ENCODE measurements around the gene PP2D1.
"Not testable (repeated sequence)": the region's sequence is repeated elsewhere in the genome, so short reads cannot be mapped to it uniquely, and the experiment has no call there.

PP2D1 gene
- total RNA-seq: 0 reads per million in 2 donors

- no peak for DNase-seq
These were observed at the start of gene PP2D1 for GRCh38 chr3:20012164-20012563. Gene PP2D1 (minus strand): TSS chr3:20012264. CDS start chr3:20012072, 192 bp downstream.

- DNase-seq: no peak
These were observed 49.1 kb upstream of the PP2D1 start for GRCh38 chr3:20060974-20061685.

DNA sequence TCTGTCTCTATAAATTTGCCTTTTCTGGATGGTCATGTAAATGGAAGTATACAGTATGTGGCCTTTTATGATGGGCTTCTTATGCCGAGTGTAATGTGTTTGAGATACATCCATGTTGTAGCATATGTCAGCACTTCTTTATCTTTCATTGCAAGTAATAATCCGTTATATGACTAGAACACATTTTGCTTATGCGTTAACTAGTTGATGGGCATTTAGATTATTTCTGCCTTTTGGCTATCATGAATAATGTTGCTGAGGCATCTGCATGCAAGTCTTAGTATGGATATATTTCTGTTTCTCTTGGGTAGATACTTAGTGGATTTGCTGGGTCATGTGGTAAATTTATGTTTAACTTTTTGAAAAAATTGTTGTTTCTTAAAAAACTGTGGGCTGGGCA, 47.9 kb upstream of the PP2D1 start:
- DNase-seq: no peak

- no peak for DNase-seq
These were observed 45.6 kb upstream of the PP2D1 start for GRCh38 chr3:20057612-20058180.

GRCh38 chr3:20056725-20057611, 44.9 kb upstream of the PP2D1 start:
- no peak for DNase-seq

DNA sequence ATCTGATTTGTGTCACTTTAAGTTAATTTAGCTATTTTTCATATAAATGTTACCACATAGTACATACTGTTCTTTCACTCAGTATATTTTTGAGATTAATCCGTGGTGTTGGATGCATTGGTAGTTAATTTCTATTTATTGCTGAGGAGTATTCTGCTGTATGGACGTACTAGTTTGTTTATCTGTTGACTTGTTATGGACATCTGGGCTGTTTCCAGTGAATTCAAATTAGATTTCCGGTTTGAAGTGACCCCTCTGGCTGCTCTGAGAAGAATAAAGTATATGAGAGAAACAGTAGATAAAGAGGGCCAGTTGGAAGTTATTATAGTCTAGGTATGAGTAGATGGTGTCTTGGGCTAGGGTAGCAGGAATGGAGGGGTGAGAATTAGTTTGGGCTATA, 43.8 kb upstream of the PP2D1 start:
- DNase-seq: no peak

DNA sequence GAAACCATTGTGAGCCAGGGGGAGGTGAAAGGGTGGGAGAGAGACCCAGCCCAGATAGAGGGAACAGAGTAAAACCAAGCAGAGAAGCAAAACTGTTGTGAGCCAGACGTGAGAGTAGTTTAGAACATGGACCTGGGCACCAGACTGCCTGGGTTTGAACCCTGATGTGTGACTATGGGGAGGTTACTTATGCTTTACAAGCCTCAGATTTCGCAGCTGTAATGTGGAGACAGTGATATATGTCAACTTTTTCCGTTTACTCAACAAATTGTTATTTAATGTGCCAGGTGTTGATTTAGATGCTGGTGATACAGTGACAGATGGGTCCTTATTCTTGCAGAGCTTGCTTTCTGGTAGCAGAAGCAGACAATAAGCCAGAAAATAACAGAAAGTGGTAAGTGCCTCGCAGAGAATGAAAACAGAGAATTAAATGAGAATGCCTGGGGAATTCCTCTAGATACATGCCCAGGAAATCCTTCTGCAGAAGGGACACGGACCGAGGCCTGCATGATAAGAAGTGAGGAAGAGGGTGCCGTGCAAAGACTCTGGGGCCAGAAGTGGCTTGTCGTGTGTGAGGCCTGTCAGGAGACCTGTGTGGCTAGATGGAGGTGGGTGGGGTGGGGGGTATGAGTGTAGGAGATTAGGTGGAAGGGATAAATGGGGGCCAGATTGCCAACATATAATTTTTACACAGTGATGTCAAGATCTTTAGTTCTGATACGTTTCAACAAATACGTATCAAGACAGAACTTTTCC, 43.1 kb upstream of the PP2D1 start:
- DNase-seq: no peak

DNA sequence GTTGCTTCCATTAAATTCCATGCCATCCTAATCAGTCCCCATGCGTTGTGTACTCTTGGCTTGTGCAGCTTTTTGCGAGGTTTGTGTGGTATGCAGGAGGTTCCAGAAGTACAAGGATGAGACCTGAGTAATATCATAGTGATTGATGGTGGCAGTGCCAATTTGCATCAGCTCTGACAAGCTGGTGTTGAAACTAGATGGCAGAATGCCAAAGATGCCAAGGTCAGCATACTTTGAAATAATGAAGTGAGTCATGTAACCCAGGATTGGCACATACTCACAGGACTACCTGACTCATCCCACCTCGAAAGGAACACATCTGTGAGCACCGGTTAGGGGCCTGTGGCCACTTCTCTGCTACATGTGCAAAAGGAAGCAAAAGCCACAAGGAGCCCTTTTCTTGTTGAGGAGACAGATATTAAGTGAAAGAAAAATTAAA, 42.5 kb upstream of the PP2D1 start:
- no peak for DNase-seq

- DNase-seq: no peak
These were observed 40.8 kb upstream of the PP2D1 start for GRCh38 chr3:20052851-20053250.

GRCh38 chr3:20051123-20051806, 39.2 kb upstream of the PP2D1 start:
- DNase-seq: no peak

DNA sequence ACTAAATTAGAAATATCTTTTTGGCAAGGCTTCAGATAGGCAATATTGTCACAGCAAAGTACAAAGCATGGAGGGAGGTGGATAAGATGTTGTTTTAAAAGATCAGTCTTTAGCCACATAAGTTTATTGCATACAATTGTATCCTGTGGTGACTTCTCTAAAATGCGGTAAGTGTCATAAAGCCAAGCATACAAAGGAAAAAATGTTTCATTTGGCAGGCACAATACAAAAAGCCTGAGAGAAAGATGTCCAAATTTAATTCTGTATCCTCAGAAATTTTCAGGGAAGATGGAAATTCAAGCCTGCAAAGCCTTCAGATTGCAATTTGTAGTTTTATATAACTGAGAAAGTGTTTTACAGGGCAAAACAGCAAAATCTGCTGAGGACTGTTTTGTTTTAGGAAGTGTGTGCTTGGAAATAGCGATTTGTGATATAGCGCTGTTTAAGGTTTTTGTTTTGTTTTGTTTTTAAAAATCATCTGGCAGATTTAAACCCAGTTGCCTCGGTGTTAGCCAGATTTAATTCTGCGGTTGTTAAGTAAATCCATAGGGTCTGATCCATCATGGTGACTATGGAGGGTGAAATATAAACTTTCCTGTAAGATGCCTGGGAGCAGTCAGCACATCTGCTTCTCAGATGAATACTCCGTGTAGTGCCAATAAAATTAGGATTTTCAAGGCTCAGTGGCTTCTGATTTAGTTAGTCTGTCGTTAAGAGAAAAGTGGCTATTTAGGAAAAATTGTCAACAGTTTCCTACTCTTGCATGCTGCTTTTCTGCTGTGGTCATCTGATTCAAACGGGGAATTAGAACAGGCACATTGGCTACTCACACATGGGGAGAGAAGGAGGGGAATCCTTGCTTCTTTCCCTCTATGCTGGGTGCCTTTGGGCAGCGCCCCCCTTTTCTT, 36.2 kb upstream of the PP2D1 start:
- no peak for DNase-seq

- DNase-seq: no peak
These were observed 35.3 kb upstream of the PP2D1 start for GRCh38 chr3:20047341-20047779.

- no peak for DNase-seq
These were observed 34.5 kb upstream of the PP2D1 start for GRCh38 chr3:20046556-20046955.

DNA sequence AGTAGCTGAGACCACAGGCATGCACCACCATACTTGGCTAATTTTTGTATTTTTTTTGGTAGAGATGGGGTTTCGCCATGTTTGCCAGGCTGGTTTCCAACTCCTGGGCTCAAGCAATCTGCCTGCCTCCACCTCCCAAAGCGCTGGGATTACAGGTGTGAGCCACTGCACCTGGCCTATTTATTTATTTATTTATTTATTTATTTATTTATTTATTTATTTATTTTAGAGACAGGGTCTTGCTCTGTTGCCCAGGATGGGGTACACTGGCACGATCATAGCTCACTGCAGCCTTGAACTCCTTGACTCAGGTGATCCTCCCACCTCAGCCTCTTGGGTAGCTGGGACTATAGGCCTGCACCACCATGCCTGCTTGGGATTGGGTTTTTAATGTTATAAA, 33.1 kb upstream of the PP2D1 start:
- DNase-seq: not testable (repeated sequence)

- DNase-seq: no peak
These were observed 31.8 kb upstream of the PP2D1 start for GRCh38 chr3:20043825-20044224.

DNA sequence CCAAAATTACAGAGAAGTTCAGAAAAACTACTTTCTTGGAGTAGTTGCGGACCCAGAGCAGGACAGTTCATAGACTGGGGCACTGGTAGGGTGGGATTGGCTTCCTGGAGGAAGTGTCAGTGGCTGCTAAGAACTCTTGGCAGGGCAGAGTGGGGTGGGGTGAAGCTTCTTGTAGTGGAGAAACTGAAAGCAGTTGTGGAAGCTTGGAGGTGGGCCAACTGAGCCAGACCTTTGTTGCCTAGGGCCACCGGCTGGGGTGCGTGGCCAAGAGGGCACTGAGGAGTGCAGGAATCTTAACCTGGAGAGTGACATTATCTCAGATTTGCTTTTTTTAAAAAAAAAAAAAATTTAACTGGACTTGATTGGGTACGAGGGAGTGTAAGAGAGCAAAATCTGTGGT, 31.3 kb upstream of the PP2D1 start:
- no peak for DNase-seq

- DNase-seq: no peak
These were observed 30.3 kb upstream of the PP2D1 start for GRCh38 chr3:20042331-20042730.

DNA sequence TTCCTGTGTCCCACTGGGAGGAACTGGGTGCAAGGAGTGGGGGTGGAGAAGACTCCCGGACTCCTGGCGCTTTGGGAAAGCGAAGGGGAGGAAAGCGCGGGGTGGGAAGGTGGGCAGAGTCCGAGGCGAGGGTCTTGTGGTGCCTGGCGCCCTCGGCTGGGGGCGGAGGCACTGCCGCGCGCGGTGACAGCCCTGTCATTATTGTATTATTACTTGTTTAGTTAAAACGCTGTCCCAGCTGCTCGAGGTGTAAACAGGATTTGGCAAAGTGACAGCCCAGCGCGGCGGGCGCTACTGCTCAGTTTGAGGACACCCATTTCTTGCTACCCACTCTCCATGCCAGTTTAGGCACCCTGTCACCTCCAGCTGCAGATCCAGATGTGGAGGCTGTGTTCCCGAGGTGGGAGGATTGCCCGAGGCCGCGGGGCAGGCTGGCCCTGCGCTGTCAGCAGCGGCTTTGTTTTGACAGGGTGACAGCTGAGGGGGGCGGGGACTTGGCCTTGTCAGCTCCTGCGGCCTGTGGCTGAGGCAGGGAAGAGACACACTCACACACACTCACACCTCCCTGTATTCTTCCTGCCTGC, 29.2 kb upstream of the PP2D1 start:
- peak; percentile 36 for DNase-seq

- peak; percentile 56 for DNase-seq
These were observed 28.6 kb upstream of the PP2D1 start for GRCh38 chr3:20040548-20041196.
